HCT116 (cell line): Measurements from ENCODE around the gene ADGRB2. TPM values are rescaled to one million over a fixed set of nuclear protein-coding genes. Genes with fewer than 3 reads are reported as not detected.

Experiments
- ATAC-seq: fragments of 200-7000 bp; cut with Tn5 transposase; 2 replicates; pipeline ENCODE4 v1.9.1; 2020; ENCODE audit warnings: mild to moderate bottlenecking, moderate library complexity
- BruUV-seq: library from RNA; stranded (reverse); fragments of 400-500 nt; replicated peaks from 2 replicates; lab custom pipeline; 2021; lab: Mats Ljungman, UMichigan
- CTCF ChIA-PET: fragments of 300-600 bp; sonication (Branson Sonifier 250); formaldehyde crosslinking; loops from one replicate; lab custom pipeline; 2021; ENCODE audit warnings: antibody characterized with exemption; lab: Charles Lee
- POLR2A ChIA-PET: fragments of 300-600, 350-600 bp; sonication (Branson Sonifier 250); formaldehyde crosslinking; loops from one replicate; lab custom pipeline; 2021; ENCODE audit warnings: antibody characterized with exemption; lab: Charles Lee
- RAD21 ChIA-PET, 2 experiments: fragments of 300-600 bp; sonication (Branson Sonifier 250); formaldehyde crosslinking; loops; one replicate each; lab custom pipeline; 2023; ENCODE audit warnings: low total read pairs in 2 of 2; ENCODE audit not compliant: uncharacterized antibody in 2 of 2, unreplicated experiment in 2 of 2, low non-redundant PET in 1 of 2; lab: Charles Lee
- DNase-seq: peaks from one replicate; pipeline ENCODE4 v3.0.0-alpha.2; 2010; ENCODE audit warnings: low read depth, low spot score
- H2AFZ ChIP-seq: fragments of 200-600 bp; shearing (Covaris generic), sonication (generic); 2 replicates; pipeline ENCODE4 v1.6.1; 2017; ENCODE audit warnings: low read depth, mixed run types, mixed read lengths, antibody characterized with exemption, low read length; ENCODE audit not compliant: poor library complexity, severe bottlenecking
- H3K27ac ChIP-seq: 2 replicates; pipeline ENCODE4 v1.5.1; 2012; ENCODE audit warnings: low read depth, low read length
- H3K27me3 ChIP-seq: fragments of 200-600 bp; sonication (generic); 2 replicates; pipeline ENCODE4 v1.6.1; 2016; ENCODE audit warnings: mixed run types, low read length, mixed read lengths; ENCODE audit not compliant: insufficient read depth
- H3K36me3 ChIP-seq, 2 experiments: fragments of 200-500 bp in 1 of 2; fragments of 200-600 bp in 1 of 2; sonication (Bioruptor generic) in 1 of 2; sonication (generic) in 1 of 2; 2 replicates each; pipeline versions ENCODE4 v1.5.1 to v1.6.1; 2014 to 2016; ENCODE audit warnings: low read length in 2 of 2, inconsistent platforms in 1 of 2, mixed read lengths in 1 of 2, mixed run types in 1 of 2; ENCODE audit not compliant: insufficient read depth in 2 of 2, control insufficient read depth in 1 of 2
- H3K4me1 ChIP-seq, 2 experiments: fragments of 200-600 bp in 1 of 2; sonication (generic) in 1 of 2; 2 replicates each; pipeline versions ENCODE4 v1.5.1 to v1.6.1; 2012 to 2017; ENCODE audit warnings: low read length in 2 of 2, inconsistent platforms in 1 of 2, mild to moderate bottlenecking in 1 of 2, mixed read lengths in 1 of 2, mixed run types in 1 of 2, moderate library complexity in 1 of 2; ENCODE audit not compliant: insufficient read depth in 2 of 2, control insufficient read depth in 1 of 2
- H3K4me2 ChIP-seq: fragments of 200-600 bp; sonication (generic); 2 replicates; pipeline ENCODE4 v1.6.1; 2017; ENCODE audit warnings: mixed run types, low read length, mixed read lengths
- H3K4me3 ChIP-seq, 2 experiments: fragments of 200-600 bp in 1 of 2; sonication (generic) in 1 of 2; replicated peaks in 1 of 2; 2 replicates each; pipeline ENCODE4 v1.5.1; 2011 to 2016; ENCODE audit warnings: low read length in 2 of 2, control low read depth in 1 of 2, low read depth in 1 of 2, mild to moderate bottlenecking in 1 of 2, mixed read lengths in 1 of 2, mixed run types in 1 of 2
- H3K79me2 ChIP-seq: fragments of 200-600 bp; sonication (generic); 2 replicates; pipeline ENCODE4 v1.6.1; 2017; ENCODE audit warnings: mild to moderate bottlenecking, mixed run types, low read length, moderate library complexity, mixed read lengths; ENCODE audit not compliant: insufficient read depth
- H3K9ac ChIP-seq: fragments of 200-600 bp; sonication (generic); 2 replicates; pipeline ENCODE4 v1.6.1; 2016; ENCODE audit warnings: low read length, mixed read lengths
- H3K9me2 ChIP-seq: fragments of 200-600 bp; sonication (generic), shearing (Covaris generic); 2 replicates; pipeline ENCODE4 v1.6.1; 2017; ENCODE audit warnings: mixed run types, mild to moderate bottlenecking, moderate library complexity; ENCODE audit not compliant: insufficient read depth
- H3K9me3 ChIP-seq, 2 experiments: fragments of 200-500 bp in 1 of 2; fragments of 200-600 bp in 1 of 2; sonication (Bioruptor generic) in 1 of 2; sonication (generic) in 1 of 2; 2 replicates each; pipeline ENCODE4 v1.6.1; 2014 to 2017; ENCODE audit warnings: low read length in 2 of 2, mixed read lengths in 2 of 2, inconsistent platforms in 1 of 2, low read depth in 1 of 2, mild to moderate bottlenecking in 1 of 2, mixed run types in 1 of 2, moderate library complexity in 1 of 2; ENCODE audit not compliant: control insufficient read depth in 1 of 2, insufficient read depth in 1 of 2
- H4K20me1 ChIP-seq: fragments of 200-600 bp; sonication (generic), shearing (Covaris generic); 2 replicates; pipeline ENCODE4 v1.6.1; 2017; ENCODE audit warnings: mixed run types, mild to moderate bottlenecking, moderate library complexity; ENCODE audit not compliant: insufficient read depth
- ATF3 ChIP-seq: IDR thresholded peaks from 2 replicates; pipeline ENCODE4 v1.6.1; 2012
- CBX3 ChIP-seq: IDR thresholded peaks from 2 replicates; pipeline ENCODE4 v1.6.1; 2012; ENCODE audit warnings: low read depth
- CTCF ChIP-seq, 3 experiments: fragments of 200-600 bp in 1 of 3; sonication (generic) in 1 of 3; IDR thresholded peaks in 2 of 3; conservative IDR thresholded peaks in 1 of 3; 2 replicates each; pipeline ENCODE4 v1.5.1; 2012 to 2017; ENCODE audit warnings: low read depth in 2 of 3, low read length in 2 of 3, antibody characterized with exemption in 1 of 3, borderline replicate concordance in 1 of 3, control low read depth in 1 of 3, mild to moderate bottlenecking in 1 of 3, mixed read lengths in 1 of 3, mixed run types in 1 of 3, moderate library complexity in 1 of 3; ENCODE audit not compliant: insufficient read depth in 1 of 3
- ELF1 ChIP-seq: IDR thresholded peaks from 2 replicates; pipeline ENCODE4 v1.6.1; 2012; ENCODE audit warnings: low read depth, borderline replicate concordance
- EZH2 ChIP-seq: fragments of 200-600 bp; sonication (generic); IDR thresholded peaks from 2 replicates; pipeline ENCODE4 v1.6.1; 2017; ENCODE audit warnings: antibody characterized with exemption, mixed run types
- EZH2phosphoT487 ChIP-seq: fragments of 200-600 bp; IDR thresholded peaks from 2 replicates; pipeline ENCODE4 v1.6.1; 2018; ENCODE audit warnings: antibody characterized with exemption, borderline replicate concordance
- FOSL1 ChIP-seq: IDR thresholded peaks from 2 replicates; pipeline ENCODE4 v1.6.1; 2012; ENCODE audit warnings: low read depth
- JUND ChIP-seq: IDR thresholded peaks from 2 replicates; pipeline ENCODE4 v1.6.1; 2012
- RAD21 ChIP-seq: IDR thresholded peaks from 2 replicates; pipeline ENCODE4 v1.6.1; 2012; ENCODE audit warnings: low read depth, mild to moderate bottlenecking
- SP1 ChIP-seq: IDR thresholded peaks from 2 replicates; pipeline ENCODE4 v1.6.1; 2012; ENCODE audit warnings: low read depth
- TCF7L2 ChIP-seq: IDR thresholded peaks from 2 replicates; pipeline ENCODE4 v1.7.0; 2011; ENCODE audit warnings: borderline replicate concordance, inconsistent platforms; ENCODE audit not compliant: insufficient read depth, insufficient read length; ENCODE audit errors: extremely low read depth
- ZBTB33 ChIP-seq: IDR thresholded peaks from 2 replicates; pipeline ENCODE4 v1.6.1; 2011; ENCODE audit warnings: mild to moderate bottlenecking, low read length, moderate library complexity; ENCODE audit not compliant: insufficient replicate concordance; ENCODE audit errors: extremely low read depth
- ZFX ChIP-seq: fragments of 450-650 bp; IDR thresholded peaks from 2 replicates; pipeline ENCODE4 v1.6.1; 2017
- ZNF274 ChIP-seq: fragments of 200-500 bp; sonication (Bioruptor generic); IDR thresholded peaks from 2 replicates; pipeline ENCODE4 v1.6.1; 2014; ENCODE audit warnings: mild to moderate bottlenecking, low read depth, low read length, inconsistent platforms
- intact Hi-C: fragments of 100-400 bp; cut with micrococcal nuclease; formaldehyde crosslinking; loops from 2 replicates; pipeline ENCODE4 v1.10.0; 2022
- total RNA-seq: library from RNA; stranded (reverse); gene quantifications from one replicate; pipeline ENCODE4 v1.2.1, GENCODE V29; 2021; ENCODE audit not compliant: unreplicated experiment

The ADGRB2 gene
- total RNA-seq, 1 experiment from 2014 or later: 10.1 TPM

GRCh38 chr1:31786366-31787060 is 22.4 kb upstream of the ADGRB2 start:
- no peak for DNase-seq
- intact Hi-C loops: loop anchor here (10.0 kb wide), 1 partner anchor 602 kb away; no protein-coding TSS in a partner anchor
- no peak for TF ChIP-seq CBX3

GRCh38 chr1:31785947-31786290 is 21.8 kb upstream of the ADGRB2 start:
- ChIA-PET RAD21 (no interaction called here), POLR2A (no interaction called here), CTCF (no interaction called here)
- ATAC-seq (no peak), DNase-seq (no peak)
- Histone ChIP-seq H3K36me3 (no peaks in the 10 kb centered on the region), H3K4me3 (no peak overlapping the region), H3K27ac (no peak overlapping the region), H3K9ac (no peak overlapping the region), H3K27me3 (no peaks in the 10 kb centered on the region), H3K79me2 (no peaks in the 10 kb centered on the region), H3K9me2 (no peaks in the 10 kb centered on the region), H3K9me3 (no peaks in the 10 kb centered on the region), H2AFZ (no peak overlapping the region), H3K4me2 (no peak overlapping the region), H3K4me1 (peaks cover 3 to 29% of the 10 kb centered on the region in 2 experiments; a peak in 3 of 4 replicates), H4K20me1 (no peaks in the 10 kb centered on the region)
- no TSS peak for BruUV-seq
- intact Hi-C loops: loop anchor here (10.0 kb wide), 1 partner anchor 601 kb away; no protein-coding TSS in a partner anchor
- no peak for TF ChIP-seq ZFX
- TF ChIP-seq ELF1: no peak
- TF ChIP-seq ZBTB33: no peak
- no peak for TF ChIP-seq ZNF274
- no peak for TF ChIP-seq CTCF (IDR thresholded peaks at IDR 0.05 in 2 of 3, conservative IDR thresholded peaks at IDR 0.05 in 1 of 3; ENCODE audit: borderline replicate concordance in 1 of 3, insufficient read depth in 1 of 3, low read depth in 2 of 3, low read length in 2 of 3)
- TF ChIP-seq EZH2: no peak
- no peak for TF ChIP-seq CBX3
- no peak for TF ChIP-seq SP1
- no peak for TF ChIP-seq ATF3
- TF ChIP-seq TCF7L2: no peak
- no peak for TF ChIP-seq RAD21
- TF ChIP-seq EZH2phosphoT487: no peak
- TF ChIP-seq JUND: no peak
- TF ChIP-seq FOSL1: no peak

More at GRCh38 chr1:31786366-31787060, 22.4 kb upstream of the ADGRB2 start:
- Histone ChIP-seq H3K9me2 (no peaks in the 10 kb centered on the region), H3K27me3 (no peaks in the 10 kb centered on the region), H2AFZ (no peak overlapping the region), H3K27ac (no peak overlapping the region), H3K79me2 (no peaks in the 10 kb centered on the region), H4K20me1 (no peaks in the 10 kb centered on the region), H3K4me1 (peaks cover 3 to 23% of the 10 kb centered on the region in 2 experiments; a peak in 3 of 4 replicates), H3K9me3 (no peaks in the 10 kb centered on the region), H3K36me3 (no peaks in the 10 kb centered on the region), H3K4me2 (no peak overlapping the region), H3K4me3 (no peak overlapping the region), H3K9ac (no peak overlapping the region)
- ChIA-PET CTCF (no interaction called here), POLR2A (no interaction called here), RAD21 (no interaction called here)
- BruUV-seq: no TSS peak
- ATAC-seq: no peak
